Large intestine (tissue), 3 donors: ENCODE measurements around the gene ZFP36L2. TPM values are rescaled to one million over a fixed set of nuclear protein-coding genes. Genes with fewer than 3 reads are reported as not detected.

Source experiments
- DNase-seq, 2 donors: peaks; one replicate each; pipeline versions ENCODE4 v3.0.0 to v3.0.0-alpha.2; 2013
- H3K27ac ChIP-seq: one replicate; pipeline ENCODE4 v1.5.1; 2013; ENCODE audit warnings: low read length
- H3K27me3 ChIP-seq: 2 replicates; pipeline ENCODE4 v1.6.1; 2013; ENCODE audit warnings: low read length; ENCODE audit not compliant: control insufficient read depth, insufficient read depth
- H3K36me3 ChIP-seq: 2 replicates; pipeline ENCODE4 v1.6.1; 2013; ENCODE audit warnings: low read length; ENCODE audit not compliant: control insufficient read depth, insufficient read depth
- H3K4me1 ChIP-seq: one replicate; pipeline ENCODE4 v1.6.1; 2013; ENCODE audit warnings: low read length; ENCODE audit not compliant: control insufficient read depth, insufficient read depth
- H3K4me3 ChIP-seq: one replicate; pipeline ENCODE4 v1.5.1; 2013; ENCODE audit warnings: low read length
- H3K9me3 ChIP-seq: one replicate; pipeline ENCODE4 v1.6.1; 2013; ENCODE audit warnings: mild to moderate bottlenecking, low read depth, low read length, moderate library complexity; ENCODE audit not compliant: control insufficient read depth
- WGBS: methylation state at CpG from one replicate; pipeline ENCODE4 v1.1.5; 2013; ENCODE audit warnings: low lambda C conversion rate; ENCODE audit not compliant: insufficient coverage; 5-methylcytosine and 5-hydroxymethylcytosine counted together
- polyA plus RNA-seq: library from polyadenylated mRNA; unstranded; fragments of 120-200 nt; gene quantifications from one replicate; pipeline ENCODE4 v1.2.1, GENCODE V29; 2013

Gene ZFP36L2
- polyA plus RNA-seq, 1 donor, result 279 TPM

GRCh38 chr2:43224571-43225092 lies 1.8 kb downstream of the ZFP36L2 start:
- Histone ChIP-seq H3K9me3 (no peaks in the 10 kb centered on the region), H3K36me3 (peaks cover 31% of the 10 kb centered on the region), H3K4me3 (peak overlapping the region; percentile 99), H3K4me1 (peaks cover 23% of the 10 kb centered on the region), H3K27ac (peak overlapping the region; percentile 99), H3K27me3 (no peaks in the 10 kb centered on the region)
- WGBS, result no CpG with 5 or more reads among the region's 74 CpGs
- DNase-seq, result peak in 1 of 2 donors; percentile 62

DNA sequence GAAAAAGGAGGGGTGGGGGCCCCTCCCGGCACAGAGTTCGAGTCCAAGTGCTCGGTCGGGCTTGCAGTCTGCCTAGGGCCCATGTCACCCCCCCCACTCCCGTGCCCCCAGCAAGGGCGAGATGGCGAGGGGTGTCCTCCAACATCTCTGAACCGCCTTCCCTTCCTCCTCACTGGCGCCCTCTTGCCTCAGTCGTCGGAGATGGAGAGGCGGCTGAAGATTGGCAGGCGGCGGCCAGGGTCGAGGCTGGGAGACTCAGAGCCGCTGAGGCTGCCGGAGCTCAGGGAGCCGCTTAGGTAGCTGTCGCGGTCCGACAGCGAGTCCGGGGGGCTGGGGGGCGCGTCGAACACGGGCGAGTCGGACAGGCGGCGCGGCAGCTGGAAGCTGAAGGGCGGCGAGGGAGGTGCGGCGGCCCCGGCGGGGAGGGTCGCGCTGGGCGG lies 2.3 kb downstream of the ZFP36L2 start:
- no CpG with 5 or more reads among the region's 41 CpGs for WGBS
- Histone ChIP-seq H3K27me3 (no peaks in the 10 kb centered on the region), H3K9me3 (no peaks in the 10 kb centered on the region), H3K4me1 (peaks cover 26% of the 10 kb centered on the region), H3K27ac (peak overlapping the region; percentile 99), H3K36me3 (peaks cover 31% of the 10 kb centered on the region), H3K4me3 (peak overlapping the region; percentile 99)
- DNase-seq, result peak; percentile 57 to 73

GRCh38 chr2:43223521-43224001 lies 2.8 kb downstream of the ZFP36L2 start:
- Histone ChIP-seq H3K4me1 (peaks cover 26% of the 10 kb centered on the region), H3K9me3 (no peaks in the 10 kb centered on the region)
- DNase-seq, result peak in 1 of 2 donors; percentile 33

DNA sequence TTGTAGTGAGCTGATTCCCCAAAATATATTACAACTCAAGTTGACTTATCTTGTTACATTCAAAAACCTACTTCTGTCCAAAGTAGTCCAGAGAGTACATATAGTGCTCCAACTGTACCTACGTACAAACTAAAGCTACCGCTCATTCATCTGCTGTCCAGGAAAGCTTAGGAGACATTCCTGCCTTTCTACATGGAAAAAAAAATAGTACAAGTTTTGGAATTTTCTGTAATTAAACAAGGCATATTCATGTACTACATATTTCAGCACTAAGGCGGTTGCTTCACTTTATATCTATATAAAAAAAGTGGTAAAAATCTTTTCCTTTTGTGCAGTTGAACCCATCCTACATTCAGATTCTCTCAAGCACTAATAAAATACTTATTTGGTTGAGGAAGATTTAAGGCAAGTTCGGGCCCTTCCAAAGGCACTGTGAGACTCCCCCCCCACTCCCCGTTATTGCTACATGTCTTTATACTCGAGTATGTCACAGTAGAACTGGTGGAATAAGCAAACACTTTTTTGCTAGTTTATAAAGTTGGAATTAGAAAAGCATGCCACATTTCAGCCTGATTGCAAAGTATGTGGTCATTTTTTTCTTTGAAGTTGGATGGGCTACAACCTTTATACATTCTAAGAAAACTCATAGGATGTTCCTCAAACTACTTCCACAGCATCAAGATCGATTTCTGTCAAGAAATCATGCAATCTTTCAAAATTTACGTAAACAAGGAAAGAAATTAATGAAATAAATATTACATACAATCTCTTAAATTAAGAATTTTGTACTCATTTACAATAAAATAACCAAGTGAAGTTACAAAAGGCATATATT lies 3.7 kb downstream of the ZFP36L2 start:
- peaks cover 26% of the 10 kb centered on the region for H3K4me1 ChIP-seq
- peak overlapping the region; percentile 99 for H3K4me3 ChIP-seq
- H3K27ac ChIP-seq, result peak overlapping the region; percentile 99
- H3K27me3 ChIP-seq, result no peaks in the 10 kb centered on the region
- peak in 1 of 2 donors; percentile 39 for DNase-seq
- no peaks in the 10 kb centered on the region for H3K9me3 ChIP-seq
- H3K36me3 ChIP-seq, result peaks cover 31% of the 10 kb centered on the region
- 10% methylated on average over 2 of the region's 8 CpGs for WGBS

More at GRCh38 chr2:43223521-43224001, 2.8 kb downstream of the ZFP36L2 start:
- Histone ChIP-seq H3K4me3 (peak overlapping the region; percentile 99), H3K27me3 (no peaks in the 10 kb centered on the region), H3K27ac (peak overlapping the region; percentile 99), H3K36me3 (peaks cover 31% of the 10 kb centered on the region)
- 0% methylated on average over 1 of the region's 4 CpGs for WGBS

- Histone ChIP-seq H3K9me3 (no peaks in the 10 kb centered on the region), H3K4me1 (peaks cover 30% of the 10 kb centered on the region), H3K27ac (peak overlapping the region; percentile 99), H3K4me3 (peak overlapping the region; percentile 99), H3K36me3 (peaks cover 31% of the 10 kb centered on the region), H3K27me3 (no peaks in the 10 kb centered on the region)
- no CpG with 5 or more reads among the region's 8 CpGs for WGBS
- DNase-seq, result peak; percentile 93
These were observed 4.5 kb downstream of the ZFP36L2 start for GRCh38 chr2:43221763-43222474.

GRCh38 chr2:43221124-43221762 lies 5.2 kb downstream of the ZFP36L2 start:
- no peaks in the 10 kb centered on the region for H3K9me3 ChIP-seq
- DNase-seq, result peak; percentile 78 to 86
- peak overlapping the region; percentile 99 for H3K27ac ChIP-seq
- H3K36me3 ChIP-seq, result peaks cover 31% of the 10 kb centered on the region
- WGBS, result 0% methylated on average over 1 of the region's 16 CpGs
- peaks cover 30% of the 10 kb centered on the region for H3K4me1 ChIP-seq
- H3K27me3 ChIP-seq, result no peaks in the 10 kb centered on the region
- peak overlapping the region; percentile 99 for H3K4me3 ChIP-seq

- H3K27me3 ChIP-seq, result no peaks in the 10 kb centered on the region
- peak overlapping the region; percentile 99 for H3K27ac ChIP-seq
- H3K9me3 ChIP-seq, result no peaks in the 10 kb centered on the region
- peak overlapping the region; percentile 99 for H3K4me3 ChIP-seq
- H3K36me3 ChIP-seq, result peaks cover 31% of the 10 kb centered on the region
- H3K4me1 ChIP-seq, result peaks cover 30% of the 10 kb centered on the region
- WGBS, result no CpG with 5 or more reads among the region's 5 CpGs
- no peak for DNase-seq
These were observed 5.7 kb downstream of the ZFP36L2 start for GRCh38 chr2:43220760-43221123.

GRCh38 chr2:43220229-43220751 lies 6.1 kb downstream of the ZFP36L2 start:
- Histone ChIP-seq H3K36me3 (peaks cover 28% of the 10 kb centered on the region), H3K4me1 (peaks cover 30% of the 10 kb centered on the region), H3K27ac (peak overlapping the region; percentile 99), H3K4me3 (peak overlapping the region; percentile 99), H3K27me3 (no peaks in the 10 kb centered on the region), H3K9me3 (no peaks in the 10 kb centered on the region)
- WGBS, result no CpG with 5 or more reads among the region's 10 CpGs
- no peak for DNase-seq

GRCh38 chr2:43219383-43220228 lies 6.8 kb downstream of the ZFP36L2 start:
- no peaks in the 10 kb centered on the region for H3K27me3 ChIP-seq
- WGBS, result no CpG with 5 or more reads among the region's 35 CpGs
- peak overlapping the region; percentile 99 for H3K4me3 ChIP-seq
- peaks cover 30% of the 10 kb centered on the region for H3K4me1 ChIP-seq
- DNase-seq, result peak; percentile 88 to 97
- no peaks in the 10 kb centered on the region for H3K9me3 ChIP-seq
- peaks cover 24% of the 10 kb centered on the region for H3K36me3 ChIP-seq
- peak overlapping the region; percentile 99 for H3K27ac ChIP-seq
